T-helper 22 cell (primary cell): ENCODE results near the gene IST1.

Experiments used
- DNase-seq: peaks from one replicate; pipeline ENCODE4 v3.0.0-alpha.2; 2020; ENCODE audit warnings: low read depth

The IST1 gene

GRCh38 chr16:71965223-71965622 is 69.9 kb downstream of the IST1 start:
- DNase-seq: no peak

- DNase-seq: no peak
Measured at GRCh38 chr16:71966932-71967331, 71.6 kb downstream of the IST1 start.

- DNase-seq: no peak
Measured at GRCh38 chr16:71969353-71969752, 74.0 kb downstream of the IST1 start.

GRCh38 chr16:71971571-71971970 is 76.2 kb downstream of the IST1 start:
- no peak for DNase-seq

GRCh38 chr16:71972356-71972755 is 77.0 kb downstream of the IST1 start:
- no peak for DNase-seq

GRCh38 chr16:71973001-71973400 is 77.7 kb downstream of the IST1 start:
- DNase-seq: no peak

- no peak for DNase-seq
Measured at GRCh38 chr16:71974068-71974818, 78.9 kb downstream of the IST1 start.
